Mucosa of stomach (tissue), 1 donor: Measurements from ENCODE around the gene FAM209B.
"Not testable (repeated sequence)": the region's sequence is repeated elsewhere in the genome, so short reads cannot be mapped to it uniquely, and the experiment has no call there.

ENCODE experiments used
- H3K27me3 ChIP-seq: one replicate; pipeline ENCODE4 v1.7.0; 2013; ENCODE audit warnings: mild to moderate bottlenecking, low read length; ENCODE audit not compliant: control insufficient read depth, insufficient read depth
- H3K36me3 ChIP-seq: one replicate; pipeline ENCODE4 v1.7.0; 2013; ENCODE audit warnings: low read length; ENCODE audit not compliant: control insufficient read depth, insufficient read depth
- H3K4me1 ChIP-seq: one replicate; pipeline ENCODE4 v1.7.0; 2013; ENCODE audit warnings: mild to moderate bottlenecking, low read length; ENCODE audit not compliant: control insufficient read depth, insufficient read depth
- H3K4me3 ChIP-seq: one replicate; pipeline ENCODE4 v1.7.0; 2013; ENCODE audit warnings: low read length
- H3K9ac ChIP-seq: one replicate; pipeline ENCODE4 v1.7.0; 2013; ENCODE audit warnings: mild to moderate bottlenecking, low read length, moderate library complexity
- H3K9me3 ChIP-seq: one replicate; pipeline ENCODE4 v1.7.0; 2013; ENCODE audit warnings: mild to moderate bottlenecking, low read length, moderate library complexity; ENCODE audit not compliant: control insufficient read depth
- donor health status: Pancreatic carcinoma.

The FAM209B gene

GRCh38 chr20:56517641-56518040 lies 15.4 kb upstream of the FAM209B start:
- no peaks in the 10 kb centered on the region for H3K4me1 ChIP-seq
- H3K36me3 ChIP-seq, result no peaks in the 10 kb centered on the region
- H3K4me3 ChIP-seq, result no peak overlapping the region
- no peaks in the 10 kb centered on the region for H3K27me3 ChIP-seq
- H3K9me3 ChIP-seq, result no peaks in the 10 kb centered on the region
- H3K9ac ChIP-seq, result no peak overlapping the region

GRCh38 chr20:56518126-56518525 lies 14.9 kb upstream of the FAM209B start:
- no peak overlapping the region for H3K9ac ChIP-seq
- no peak overlapping the region for H3K4me3 ChIP-seq
- H3K4me1 ChIP-seq, result no peaks in the 10 kb centered on the region
- no peaks in the 10 kb centered on the region for H3K9me3 ChIP-seq
- no peaks in the 10 kb centered on the region for H3K27me3 ChIP-seq
- H3K36me3 ChIP-seq, result no peaks in the 10 kb centered on the region

- Histone ChIP-seq H3K9ac (no peak overlapping the region), H3K27me3 (no peaks in the 10 kb centered on the region), H3K9me3 (no peaks in the 10 kb centered on the region), H3K4me1 (no peaks in the 10 kb centered on the region), H3K4me3 (no peak overlapping the region), H3K36me3 (no peaks in the 10 kb centered on the region)
Observed at GRCh38 chr20:56518721-56519398, 14.2 kb upstream of the FAM209B start.

- H3K4me1 ChIP-seq, result no peaks in the 10 kb centered on the region
Observed at GRCh38 chr20:56519551-56519950, 13.5 kb upstream of the FAM209B start.

GRCh38 chr20:56520180-56520579 lies 12.9 kb upstream of the FAM209B start:
- no peaks in the 10 kb centered on the region for H3K9me3 ChIP-seq
- no peak overlapping the region for H3K4me3 ChIP-seq
- H3K36me3 ChIP-seq, result no peaks in the 10 kb centered on the region
- H3K4me1 ChIP-seq, result no peaks in the 10 kb centered on the region
- no peak overlapping the region for H3K9ac ChIP-seq
- no peaks in the 10 kb centered on the region for H3K27me3 ChIP-seq

More at GRCh38 chr20:56519551-56519950, 13.5 kb upstream of the FAM209B start:
- H3K36me3 ChIP-seq, result no peaks in the 10 kb centered on the region
- H3K4me3 ChIP-seq, result no peak overlapping the region
- H3K9me3 ChIP-seq, result no peaks in the 10 kb centered on the region
- no peaks in the 10 kb centered on the region for H3K27me3 ChIP-seq
- no peak overlapping the region for H3K9ac ChIP-seq

- not testable (repeated sequence) for H3K4me3 ChIP-seq, H3K27me3 ChIP-seq, H3K36me3 ChIP-seq, H3K9ac ChIP-seq, H3K9me3 ChIP-seq, H3K4me1 ChIP-seq
Observed at GRCh38 chr20:56520746-56521354, 12.2 kb upstream of the FAM209B start.

GRCh38 chr20:56522311-56522710 lies 10.7 kb upstream of the FAM209B start:
- no peaks in the 10 kb centered on the region for H3K36me3 ChIP-seq
- no peak overlapping the region for H3K9ac ChIP-seq

GRCh38 chr20:56524444-56524843 lies 8.6 kb upstream of the FAM209B start, which contains the start of gene FAM209A:
FAM209A (plus strand) TSS chr20:56524744; CDS start chr20:56524809, 65 bp downstream.
- H3K36me3 ChIP-seq, H3K4me3 ChIP-seq, H3K9ac ChIP-seq, H3K27me3 ChIP-seq, H3K9me3 ChIP-seq, H3K4me1 ChIP-seq: not testable (repeated sequence)

More at GRCh38 chr20:56522311-56522710, 10.7 kb upstream of the FAM209B start:
- H3K27me3 ChIP-seq, result no peaks in the 10 kb centered on the region
- H3K4me3 ChIP-seq, result no peak overlapping the region
- H3K4me1 ChIP-seq, result no peaks in the 10 kb centered on the region
- no peaks in the 10 kb centered on the region for H3K9me3 ChIP-seq

GRCh38 chr20:56527521-56527920 lies 5.5 kb upstream of the FAM209B start:
- no peaks in the 10 kb centered on the region for H3K36me3 ChIP-seq

GRCh38 chr20:56537997-56538396 lies 5.0 kb downstream of the FAM209B start:
- H3K36me3 ChIP-seq, result no peaks in the 10 kb centered on the region
- no peaks in the 10 kb centered on the region for H3K4me1 ChIP-seq
- H3K9ac ChIP-seq, result no peak overlapping the region
- H3K4me3 ChIP-seq, result no peak overlapping the region
- no peaks in the 10 kb centered on the region for H3K9me3 ChIP-seq
- no peaks in the 10 kb centered on the region for H3K27me3 ChIP-seq

More at GRCh38 chr20:56527521-56527920, 5.5 kb upstream of the FAM209B start:
- H3K4me1 ChIP-seq, result no peaks in the 10 kb centered on the region
- H3K27me3 ChIP-seq, result no peaks in the 10 kb centered on the region
- H3K9ac ChIP-seq, result no peak overlapping the region
- no peak overlapping the region for H3K4me3 ChIP-seq
- no peaks in the 10 kb centered on the region for H3K9me3 ChIP-seq

GRCh38 chr20:56540415-56540814 lies 7.4 kb downstream of the FAM209B start:
- Histone ChIP-seq H3K27me3 (no peaks in the 10 kb centered on the region), H3K9me3 (no peaks in the 10 kb centered on the region), H3K4me3 (no peak overlapping the region), H3K4me1 (no peaks in the 10 kb centered on the region), H3K36me3 (no peaks in the 10 kb centered on the region), H3K9ac (no peak overlapping the region)

GRCh38 chr20:56542489-56543030 lies 9.5 kb downstream of the FAM209B start:
- Histone ChIP-seq H3K9ac (no peak overlapping the region), H3K4me1 (no peaks in the 10 kb centered on the region), H3K9me3 (no peaks in the 10 kb centered on the region), H3K4me3 (no peak overlapping the region), H3K36me3 (no peaks in the 10 kb centered on the region), H3K27me3 (no peaks in the 10 kb centered on the region)
